HS-27A (cell line): ENCODE data around the gene HIVEP1.

ENCODE experiments used
- DNase-seq: peaks from one replicate; pipeline ENCODE4 v3.0.0-alpha.2; 2012; ENCODE audit warnings: low read depth, missing footprints

HIVEP1 gene

GRCh38 chr6:12049165-12049564 lies 37.1 kb downstream of the HIVEP1 start:
- no peak for DNase-seq

- no peak for DNase-seq
Measured at GRCh38 chr6:12051861-12052368, 39.8 kb downstream of the HIVEP1 start.

GRCh38 chr6:12058172-12058961 lies 46.3 kb downstream of the HIVEP1 start:
- no peak for DNase-seq

GRCh38 chr6:12060780-12061609 lies 48.9 kb downstream of the HIVEP1 start:
- no peak for DNase-seq

- DNase-seq = no peak
Measured at GRCh38 chr6:12062605-12063004, 50.5 kb downstream of the HIVEP1 start.

- DNase-seq = no peak
Measured at GRCh38 chr6:12064131-12064530, 52.0 kb downstream of the HIVEP1 start.

GRCh38 chr6:12064538-12065071 lies 52.5 kb downstream of the HIVEP1 start:
- no peak for DNase-seq

GRCh38 chr6:12065321-12066140 lies 53.4 kb downstream of the HIVEP1 start:
- no peak for DNase-seq

GRCh38 chr6:12066297-12066696 lies 54.2 kb downstream of the HIVEP1 start:
- DNase-seq = no peak

GRCh38 chr6:12068899-12069557 lies 56.9 kb downstream of the HIVEP1 start:
- no peak for DNase-seq

GRCh38 chr6:12069891-12070529 lies 57.9 kb downstream of the HIVEP1 start:
- no peak for DNase-seq

- no peak for DNase-seq
Measured at GRCh38 chr6:12071064-12071615, 59.0 kb downstream of the HIVEP1 start.

- DNase-seq = no peak
Measured at GRCh38 chr6:12075067-12075563, 63.0 kb downstream of the HIVEP1 start.

GRCh38 chr6:12077021-12077710 lies 65.1 kb downstream of the HIVEP1 start:
- no peak for DNase-seq

- no peak for DNase-seq
Measured at GRCh38 chr6:12078014-12078413, 65.9 kb downstream of the HIVEP1 start.

- DNase-seq = no peak
Measured at GRCh38 chr6:12081771-12082170, 69.7 kb downstream of the HIVEP1 start.

GRCh38 chr6:12082368-12082767 lies 70.3 kb downstream of the HIVEP1 start:
- DNase-seq = no peak

- DNase-seq = no peak
Measured at GRCh38 chr6:12083302-12083701, 71.2 kb downstream of the HIVEP1 start.

- no peak for DNase-seq
Measured at GRCh38 chr6:12083763-12084162, 71.7 kb downstream of the HIVEP1 start.

GRCh38 chr6:12084681-12085080 lies 72.6 kb downstream of the HIVEP1 start:
- DNase-seq = no peak
